ENCODE measurements around the gene ATOH1. TPM values are rescaled to one million over a fixed set of nuclear protein-coding genes. Genes with fewer than 3 reads are reported as not detected.

Gene ATOH1
- total RNA-seq, 1 experiment from 2014 or later: not detected

DNA sequence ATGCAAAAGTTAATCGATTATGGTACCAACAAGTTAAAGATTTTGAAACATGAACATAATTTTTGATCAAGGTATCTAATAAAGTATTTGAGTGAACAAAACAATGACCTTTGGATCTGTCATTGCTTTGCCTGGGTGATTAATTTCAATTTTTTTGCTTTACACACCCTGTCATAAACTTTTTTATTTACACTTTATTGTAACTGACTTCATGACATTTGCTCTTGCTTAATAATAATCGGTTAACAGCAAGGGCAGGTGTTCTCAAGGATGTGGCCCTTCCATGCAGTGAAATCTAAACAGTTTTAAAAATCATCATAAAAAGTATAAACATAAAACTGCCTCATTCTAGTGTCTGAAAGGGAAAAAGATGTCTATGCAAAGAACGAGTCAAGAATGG lies 24.1 kb downstream of the ATOH1 start:
- no peak overlapping the region for H3K4me2 ChIP-seq (ENCODE audit: insufficient read depth, insufficient read length, low read length)
- H3K4ac ChIP-seq (ENCODE audit: low read depth, low read length): no peak overlapping the region
- no peak overlapping the region for H4K8ac ChIP-seq (replicated peaks; ENCODE audit: insufficient read length, low read depth, low read length)
- peaks cover 29% of the 10 kb centered on the region for H3K27me3 Mint-ChIP-seq (ENCODE audit: low read depth)
- no peak overlapping the region for H2BK20ac ChIP-seq (ENCODE audit: low read depth, low read length, poor library complexity, severe bottlenecking)
- no peak overlapping the region for H3K56ac ChIP-seq (ENCODE audit: insufficient read length, low read depth, low read length)
- no peaks in the 10 kb centered on the region for H3K27me3 ChIP-seq (ENCODE audit: insufficient read depth, low read length)
- DNase-seq: no peak
- no peak overlapping the region for H2AFZ ChIP-seq (ENCODE audit: low read length)
- H2BK15ac ChIP-seq (ENCODE audit: low read depth, low read length): no peak overlapping the region
- no peak overlapping the region for H2BK12ac ChIP-seq (ENCODE audit: insufficient read length, low read depth, low read length)
- no peak overlapping the region for H2AK5ac ChIP-seq (ENCODE audit: insufficient read length, low read length)
- H3K27ac ChIP-seq (ENCODE audit: insufficient read length, low read depth, low read length): no peak overlapping the region
- no peaks in the 10 kb centered on the region for H3K9me3 ChIP-seq (ENCODE audit: control insufficient read depth, low read depth, low read length)
- no peaks in the 10 kb centered on the region for H3K4me1 Mint-ChIP-seq
- no peak overlapping the region for H4K91ac ChIP-seq (ENCODE audit: insufficient read length, low read depth, low read length)
- H3K36me3 Mint-ChIP-seq (ENCODE audit: insufficient read depth in 1 of 3, low read depth in 3 of 3): no peaks in the 10 kb centered on the region; a peak in 1 of 7 replicates
- H3K79me1 ChIP-seq (ENCODE audit: insufficient read depth, low read depth, low read length, poor library complexity, severe bottlenecking): no peaks in the 10 kb centered on the region
- no peak overlapping the region for H3K18ac ChIP-seq (ENCODE audit: insufficient read length, low read depth, low read length)
- no peaks in the 10 kb centered on the region for H3K23me2 ChIP-seq (ENCODE audit: insufficient read length, low read depth, low read length, poor library complexity, severe bottlenecking)
- H2BK5ac ChIP-seq (ENCODE audit: insufficient read length, low read length): no peak overlapping the region
- H3K4me1 ChIP-seq (ENCODE audit: insufficient read depth, low read length): no peaks in the 10 kb centered on the region
- H4K5ac ChIP-seq (ENCODE audit: insufficient read length, low read depth, low read length): no peak overlapping the region
- H3K9me3 Mint-ChIP-seq: no peaks in the 10 kb centered on the region
- no peaks in the 10 kb centered on the region for H3K79me2 ChIP-seq (ENCODE audit: insufficient read depth, low read length)
- H3T11ph ChIP-seq (ENCODE audit: low read length): no peak overlapping the region
- TF ChIP-seq, protein P1, sequence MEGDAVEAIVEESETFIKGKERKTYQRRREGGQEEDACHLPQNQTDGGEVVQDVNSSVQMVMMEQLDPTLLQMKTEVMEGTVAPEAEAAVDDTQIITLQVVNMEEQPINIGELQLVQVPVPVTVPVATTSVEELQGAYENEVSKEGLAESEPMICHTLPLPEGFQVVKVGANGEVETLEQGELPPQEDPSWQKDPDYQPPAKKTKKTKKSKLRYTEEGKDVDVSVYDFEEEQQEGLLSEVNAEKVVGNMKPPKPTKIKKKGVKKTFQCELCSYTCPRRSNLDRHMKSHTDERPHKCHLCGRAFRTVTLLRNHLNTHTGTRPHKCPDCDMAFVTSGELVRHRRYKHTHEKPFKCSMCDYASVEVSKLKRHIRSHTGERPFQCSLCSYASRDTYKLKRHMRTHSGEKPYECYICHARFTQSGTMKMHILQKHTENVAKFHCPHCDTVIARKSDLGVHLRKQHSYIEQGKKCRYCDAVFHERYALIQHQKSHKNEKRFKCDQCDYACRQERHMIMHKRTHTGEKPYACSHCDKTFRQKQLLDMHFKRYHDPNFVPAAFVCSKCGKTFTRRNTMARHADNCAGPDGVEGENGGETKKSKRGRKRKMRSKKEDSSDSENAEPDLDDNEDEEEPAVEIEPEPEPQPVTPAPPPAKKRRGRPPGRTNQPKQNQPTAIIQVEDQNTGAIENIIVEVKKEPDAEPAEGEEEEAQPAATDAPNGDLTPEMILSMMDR (conservative IDR thresholded peaks at IDR 0.05): no peak
- no peak overlapping the region for H2BK120ac ChIP-seq (ENCODE audit: low read depth, low read length, poor library complexity, severe bottlenecking)
- no peak overlapping the region for H3K14ac ChIP-seq (ENCODE audit: insufficient read depth, low read length)
- no peak overlapping the region for H3K27ac Mint-ChIP-seq
- no peak overlapping the region for H3K4me3 Mint-ChIP-seq
- H3K9ac ChIP-seq (ENCODE audit: extremely low read depth, insufficient read length, low read length): no peak overlapping the region
- no CpG with 5 or more reads among the region's 3 CpGs for WGBS (ENCODE audit: extremely low coverage, insufficient read length, low lambda C conversion rate)
- H4K20me1 ChIP-seq (ENCODE audit: control insufficient read depth, insufficient read depth, insufficient read length): no peaks in the 10 kb centered on the region
- H3K23ac ChIP-seq (ENCODE audit: insufficient read length, low read depth, low read length): no peak overlapping the region

All from H9 (cell line).